ENCODE results near the gene AUTS2. TPM values are rescaled to one million over a fixed set of nuclear protein-coding genes. Genes with fewer than 3 reads are reported as not detected.

AUTS2 gene
- total RNA-seq, 1 experiment from 2014 or later: 2.5 TPM

DNA sequence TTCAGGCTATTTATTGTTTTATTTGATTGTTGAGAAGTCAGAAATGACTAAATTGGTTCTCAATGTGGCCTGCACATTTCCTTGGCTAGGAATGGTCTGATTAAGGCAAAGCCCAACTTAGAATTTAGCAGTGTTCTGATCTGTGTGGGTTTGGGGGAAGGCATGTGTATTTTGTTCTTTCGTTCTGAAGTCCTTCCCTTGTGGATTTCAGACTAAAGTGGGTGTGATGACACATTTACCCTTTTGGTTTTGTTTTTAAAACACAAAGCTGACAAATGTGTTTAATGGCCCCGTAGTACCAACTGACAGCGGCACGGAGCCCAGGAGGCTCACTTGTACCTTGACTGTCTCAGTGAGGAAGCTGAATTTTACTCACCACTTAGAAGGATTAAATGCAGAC, 1081.4 kb downstream of the AUTS2 start:
- POLR2A ChIA-PET: interaction anchor here (0.5 kb wide), 1 partner anchor 128 kb away, joined by 3 read pairs; no protein-coding TSS in a partner anchor
- Histone ChIP-seq H3K27me3 (ENCODE audit: control insufficient read depth, insufficient read depth, low read length) (no peaks in the 10 kb centered on the region; the same call in 1 of the 2 replicates), H3K4me3 (ENCODE audit: low read depth in 2 of 2, low read length in 2 of 2) (no peak overlapping the region), H3K36me3 (ENCODE audit: control insufficient read depth, insufficient read depth, low read length) (no peaks in the 10 kb centered on the region), H3K4me1 (ENCODE audit: control insufficient read depth, insufficient read depth, low read length) (no peaks in the 10 kb centered on the region), H3K9me3 (ENCODE audit: control insufficient read depth, insufficient read depth, low read depth, low read length) (no peaks in the 10 kb centered on the region), H3K27ac (ENCODE audit: low read length) (no peak overlapping the region)
- in situ Hi-C loops (cut with HindIII; ENCODE audit: low pct_unique_long_range_greater_than_20kb, low sequenced_read_pairs): no loop called here
- CTCF ChIA-PET: no interaction called here
- DNase-seq (ENCODE audit: low read depth, low spot score): no peak
- BruUV-seq (replicated peaks): no TSS peak
- ATAC-seq: no peak
- intact Hi-C loops (cut with micrococcal nuclease; ENCODE audit: unreplicated experiment): no loop called here
- TF ChIP-seq SIN3A (IDR thresholded peaks at IDR 0.05; ENCODE audit: borderline replicate concordance, insufficient read depth, low read depth, low read length) (no peak), POLR2AphosphoS5 (IDR thresholded peaks at IDR 0.05; ENCODE audit: low read depth, low read length) (no peak), TCF7L2 (IDR thresholded peaks at IDR 0.05; ENCODE audit: low read depth, low read length) (no peak)
- TF ChIP-seq, protein P1, sequence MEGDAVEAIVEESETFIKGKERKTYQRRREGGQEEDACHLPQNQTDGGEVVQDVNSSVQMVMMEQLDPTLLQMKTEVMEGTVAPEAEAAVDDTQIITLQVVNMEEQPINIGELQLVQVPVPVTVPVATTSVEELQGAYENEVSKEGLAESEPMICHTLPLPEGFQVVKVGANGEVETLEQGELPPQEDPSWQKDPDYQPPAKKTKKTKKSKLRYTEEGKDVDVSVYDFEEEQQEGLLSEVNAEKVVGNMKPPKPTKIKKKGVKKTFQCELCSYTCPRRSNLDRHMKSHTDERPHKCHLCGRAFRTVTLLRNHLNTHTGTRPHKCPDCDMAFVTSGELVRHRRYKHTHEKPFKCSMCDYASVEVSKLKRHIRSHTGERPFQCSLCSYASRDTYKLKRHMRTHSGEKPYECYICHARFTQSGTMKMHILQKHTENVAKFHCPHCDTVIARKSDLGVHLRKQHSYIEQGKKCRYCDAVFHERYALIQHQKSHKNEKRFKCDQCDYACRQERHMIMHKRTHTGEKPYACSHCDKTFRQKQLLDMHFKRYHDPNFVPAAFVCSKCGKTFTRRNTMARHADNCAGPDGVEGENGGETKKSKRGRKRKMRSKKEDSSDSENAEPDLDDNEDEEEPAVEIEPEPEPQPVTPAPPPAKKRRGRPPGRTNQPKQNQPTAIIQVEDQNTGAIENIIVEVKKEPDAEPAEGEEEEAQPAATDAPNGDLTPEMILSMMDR (IDR thresholded peaks at IDR 0.05): no peak
- TF ChIP-seq, protein P2, sequence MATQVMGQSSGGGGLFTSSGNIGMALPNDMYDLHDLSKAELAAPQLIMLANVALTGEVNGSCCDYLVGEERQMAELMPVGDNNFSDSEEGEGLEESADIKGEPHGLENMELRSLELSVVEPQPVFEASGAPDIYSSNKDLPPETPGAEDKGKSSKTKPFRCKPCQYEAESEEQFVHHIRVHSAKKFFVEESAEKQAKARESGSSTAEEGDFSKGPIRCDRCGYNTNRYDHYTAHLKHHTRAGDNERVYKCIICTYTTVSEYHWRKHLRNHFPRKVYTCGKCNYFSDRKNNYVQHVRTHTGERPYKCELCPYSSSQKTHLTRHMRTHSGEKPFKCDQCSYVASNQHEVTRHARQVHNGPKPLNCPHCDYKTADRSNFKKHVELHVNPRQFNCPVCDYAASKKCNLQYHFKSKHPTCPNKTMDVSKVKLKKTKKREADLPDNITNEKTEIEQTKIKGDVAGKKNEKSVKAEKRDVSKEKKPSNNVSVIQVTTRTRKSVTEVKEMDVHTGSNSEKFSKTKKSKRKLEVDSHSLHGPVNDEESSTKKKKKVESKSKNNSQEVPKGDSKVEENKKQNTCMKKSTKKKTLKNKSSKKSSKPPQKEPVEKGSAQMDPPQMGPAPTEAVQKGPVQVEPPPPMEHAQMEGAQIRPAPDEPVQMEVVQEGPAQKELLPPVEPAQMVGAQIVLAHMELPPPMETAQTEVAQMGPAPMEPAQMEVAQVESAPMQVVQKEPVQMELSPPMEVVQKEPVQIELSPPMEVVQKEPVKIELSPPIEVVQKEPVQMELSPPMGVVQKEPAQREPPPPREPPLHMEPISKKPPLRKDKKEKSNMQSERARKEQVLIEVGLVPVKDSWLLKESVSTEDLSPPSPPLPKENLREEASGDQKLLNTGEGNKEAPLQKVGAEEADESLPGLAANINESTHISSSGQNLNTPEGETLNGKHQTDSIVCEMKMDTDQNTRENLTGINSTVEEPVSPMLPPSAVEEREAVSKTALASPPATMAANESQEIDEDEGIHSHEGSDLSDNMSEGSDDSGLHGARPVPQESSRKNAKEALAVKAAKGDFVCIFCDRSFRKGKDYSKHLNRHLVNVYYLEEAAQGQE (IDR thresholded peaks at IDR 0.05; ENCODE audit: insufficient read depth in 1 of 2, low read depth in 2 of 2, low read length in 1 of 2): no peak

DNA sequence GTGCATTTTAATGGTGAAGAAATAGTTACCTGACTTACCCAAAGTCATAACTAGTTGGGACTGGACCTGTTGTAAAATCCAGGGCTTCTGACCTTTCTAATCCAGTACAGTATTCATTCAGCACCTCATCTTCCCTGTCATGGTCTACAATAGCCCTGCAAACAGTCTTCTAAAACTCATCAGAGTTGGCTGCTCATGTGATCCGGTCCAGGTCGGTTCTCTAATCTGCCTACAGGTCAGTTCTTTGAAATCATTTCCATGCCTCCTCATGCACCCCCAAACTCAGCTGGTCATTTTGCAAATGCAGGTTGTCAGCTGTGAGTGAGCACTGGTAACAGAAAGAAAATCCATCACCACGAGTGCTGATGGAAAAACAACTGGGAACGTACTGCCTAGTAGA, 1082.0 kb downstream of the AUTS2 start:
- POLR2A ChIA-PET: interaction anchor here (0.5 kb wide), 1 partner anchor 127 kb away, joined by 3 read pairs; no protein-coding TSS in a partner anchor
- no peak for ATAC-seq

More for the DNA sequence above, 1082.0 kb downstream of the AUTS2 start:
- H3K9me3 ChIP-seq (ENCODE audit: control insufficient read depth, insufficient read depth, low read depth, low read length): no peaks in the 10 kb centered on the region
- no peaks in the 10 kb centered on the region for H3K4me1 ChIP-seq (ENCODE audit: control insufficient read depth, insufficient read depth, low read length)
- no peak for DNase-seq (ENCODE audit: low read depth, low spot score)
- CTCF ChIA-PET: no interaction called here
- H3K27ac ChIP-seq (ENCODE audit: low read length): no peak overlapping the region
- TF ChIP-seq POLR2AphosphoS5 (IDR thresholded peaks at IDR 0.05; ENCODE audit: low read depth, low read length) (no peak), TCF7L2 (IDR thresholded peaks at IDR 0.05; ENCODE audit: low read depth, low read length) (no peak), SIN3A (IDR thresholded peaks at IDR 0.05; ENCODE audit: borderline replicate concordance, insufficient read depth, low read depth, low read length) (no peak)
- TF ChIP-seq, protein P1 (IDR thresholded peaks at IDR 0.05): no peak
- TF ChIP-seq, protein P2 (IDR thresholded peaks at IDR 0.05; ENCODE audit: insufficient read depth in 1 of 2, low read depth in 2 of 2, low read length in 1 of 2): no peak
- intact Hi-C loops (cut with micrococcal nuclease; ENCODE audit: unreplicated experiment) (no loop called here), in situ Hi-C loops (cut with HindIII; ENCODE audit: low pct_unique_long_range_greater_than_20kb, low sequenced_read_pairs) (no loop called here)
- no peaks in the 10 kb centered on the region; the same call in 1 of the 2 replicates for H3K27me3 ChIP-seq (ENCODE audit: control insufficient read depth, insufficient read depth, low read length)
- no peaks in the 10 kb centered on the region for H3K36me3 ChIP-seq (ENCODE audit: control insufficient read depth, insufficient read depth, low read length)
- no peak overlapping the region for H3K4me3 ChIP-seq (ENCODE audit: low read depth in 2 of 2, low read length in 2 of 2)
- no TSS peak for BruUV-seq (replicated peaks)

Data from Panc1 (cell line).